HepG2 (cell line): ENCODE measurements around the gene MS4A10. TPM values are rescaled to one million over a fixed set of nuclear protein-coding genes. Genes with fewer than 3 reads are reported as not detected.

Experiments used
- CHD4 ChIP-seq: fragments of 200-600 bp; sonication (generic); IDR thresholded peaks from 2 replicates; pipeline ENCODE4 v1.7.0; 2017; ENCODE audit warnings: mild to moderate bottlenecking, low read length, borderline replicate concordance
- KAT7 ChIP-seq: IDR thresholded peaks from 2 replicates; pipeline ENCODE4 v1.6.1; 2018; ENCODE audit warnings: borderline replicate concordance, missing compliant biosample characterization
- ZBTB3 ChIP-seq: sonication (generic); formaldehyde crosslinking; IDR thresholded peaks from 2 replicates; pipeline ENCODE4 v1.4.0; 2020; ENCODE audit warnings: low read depth, mild to moderate bottlenecking, moderate library complexity, missing genetic modification reagents, borderline replicate concordance
- ZC3H13 ChIP-seq: sonication (generic); formaldehyde crosslinking; IDR thresholded peaks from 2 replicates; pipeline ENCODE4 v1.8.1; 2023; ENCODE audit warnings: mild to moderate bottlenecking, missing genetic modification reagents, moderate library complexity
- ZNF772 ChIP-seq: sonication (generic); formaldehyde crosslinking; IDR thresholded peaks from 2 replicates; pipeline ENCODE4 v1.5.0; 2020; ENCODE audit warnings: mild to moderate bottlenecking, missing genetic modification reagents
- ZNF775 ChIP-seq: sonication (generic); formaldehyde crosslinking; IDR thresholded peaks from 2 replicates; pipeline ENCODE4 v1.4.0; 2020; ENCODE audit warnings: missing genetic modification reagents, mild to moderate bottlenecking, moderate library complexity, borderline replicate concordance
- polyA plus RNA-seq, 8 experiments: library from polyadenylated mRNA; depleted of rRNA in 3 of 8; stranded (reverse) in 7 of 8; unstranded in 1 of 8; fragments of >200 nt; fragmentation: Illumina TruSeq in 4 of 8; extraction: Trizol in 4 of 8; gene quantifications; 2 replicates each; pipeline versions ENCODE4 v1.2.1 to v1.2.3, GENCODE V29; 2011 to 2016; ENCODE audit warnings: low read depth in 4 of 8, missing spikeins in 1 of 8, mixed read lengths in 1 of 8; ENCODE audit not compliant: insufficient read depth in 1 of 8
- total RNA-seq, 5 experiments: library from RNA; depleted of rRNA; stranded (reverse); fragments of >200 nt; fragmentation: Illumina TruSeq; extraction: Trizol; gene quantifications; 2 replicates each; pipeline ENCODE4 v1.2.3, GENCODE V29; 2016; ENCODE audit warnings: low read depth in 1 of 5
- TF ChIP-seq, protein P1 (sequence below): IDR thresholded peaks from 2 replicates; pipeline ENCODE4 v1.6.1; 2016; ENCODE audit warnings: low read depth, missing genetic modification reagents, missing compliant biosample characterization
- TF ChIP-seq, protein P2 (sequence below): sonication (generic); formaldehyde crosslinking; IDR thresholded peaks from 2 replicates; pipeline ENCODE4 v1.9.0; 2022; ENCODE audit warnings: missing genetic modification reagents, mild to moderate bottlenecking, borderline replicate concordance
- TF ChIP-seq, protein P3 (sequence below): sonication (generic); formaldehyde crosslinking; IDR thresholded peaks from 2 replicates; pipeline ENCODE4 v1.5.1; 2020; ENCODE audit warnings: mild to moderate bottlenecking, missing genetic modification reagents, moderate library complexity

The MS4A10 gene
- total and polyA plus RNA-seq, 2 of the 13 experiments (the other 11 are each of a cell fraction or from before 2014, with no cell fraction given): not detected

DNA sequence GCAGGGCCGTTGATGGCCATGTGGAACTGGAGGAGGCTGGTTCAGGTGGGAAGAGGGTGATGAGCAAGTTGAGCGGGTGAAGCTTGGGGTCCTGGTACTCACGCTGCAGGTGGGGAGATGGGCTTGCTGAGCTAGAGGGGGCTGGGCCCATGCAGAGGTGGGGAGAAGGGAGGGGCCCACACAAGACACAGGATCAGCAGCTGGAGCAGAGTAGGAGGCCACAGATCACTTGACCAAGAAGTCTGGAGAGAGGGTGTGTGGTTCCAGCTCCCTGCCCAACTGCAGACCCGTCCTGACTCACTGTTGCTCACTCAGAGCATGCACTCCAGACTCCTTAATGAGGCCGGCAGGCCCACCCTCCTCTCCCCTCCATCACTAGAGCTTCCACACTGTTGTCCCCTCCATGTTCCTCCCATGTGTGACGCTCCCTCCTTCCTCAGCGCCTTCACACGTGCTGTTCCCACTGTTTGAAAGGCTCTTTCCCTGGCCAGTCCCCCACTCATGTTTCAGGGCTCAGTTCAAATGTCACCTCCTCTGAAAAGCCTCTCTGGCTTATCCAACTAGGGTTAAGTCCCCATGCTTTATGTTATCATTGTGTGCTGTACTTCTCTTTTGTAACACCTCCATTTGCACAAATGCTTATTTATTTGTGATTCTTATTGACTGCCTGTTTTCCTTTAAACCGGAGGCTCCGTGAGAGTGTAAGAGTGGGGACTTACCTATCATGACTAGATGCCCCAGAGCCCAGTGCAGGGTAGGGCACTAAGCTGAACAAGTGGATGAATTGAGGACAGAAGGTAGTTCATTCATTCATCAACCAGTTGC lies 59.1 kb downstream of the MS4A10 start (continued):
- 0 out of 2 replicates have a peak, but pooled peaks have one; percentile 11 for TF ChIP-seq ZNF775 (CRISPR knock-in tag)
- TF ChIP-seq, protein P1, sequence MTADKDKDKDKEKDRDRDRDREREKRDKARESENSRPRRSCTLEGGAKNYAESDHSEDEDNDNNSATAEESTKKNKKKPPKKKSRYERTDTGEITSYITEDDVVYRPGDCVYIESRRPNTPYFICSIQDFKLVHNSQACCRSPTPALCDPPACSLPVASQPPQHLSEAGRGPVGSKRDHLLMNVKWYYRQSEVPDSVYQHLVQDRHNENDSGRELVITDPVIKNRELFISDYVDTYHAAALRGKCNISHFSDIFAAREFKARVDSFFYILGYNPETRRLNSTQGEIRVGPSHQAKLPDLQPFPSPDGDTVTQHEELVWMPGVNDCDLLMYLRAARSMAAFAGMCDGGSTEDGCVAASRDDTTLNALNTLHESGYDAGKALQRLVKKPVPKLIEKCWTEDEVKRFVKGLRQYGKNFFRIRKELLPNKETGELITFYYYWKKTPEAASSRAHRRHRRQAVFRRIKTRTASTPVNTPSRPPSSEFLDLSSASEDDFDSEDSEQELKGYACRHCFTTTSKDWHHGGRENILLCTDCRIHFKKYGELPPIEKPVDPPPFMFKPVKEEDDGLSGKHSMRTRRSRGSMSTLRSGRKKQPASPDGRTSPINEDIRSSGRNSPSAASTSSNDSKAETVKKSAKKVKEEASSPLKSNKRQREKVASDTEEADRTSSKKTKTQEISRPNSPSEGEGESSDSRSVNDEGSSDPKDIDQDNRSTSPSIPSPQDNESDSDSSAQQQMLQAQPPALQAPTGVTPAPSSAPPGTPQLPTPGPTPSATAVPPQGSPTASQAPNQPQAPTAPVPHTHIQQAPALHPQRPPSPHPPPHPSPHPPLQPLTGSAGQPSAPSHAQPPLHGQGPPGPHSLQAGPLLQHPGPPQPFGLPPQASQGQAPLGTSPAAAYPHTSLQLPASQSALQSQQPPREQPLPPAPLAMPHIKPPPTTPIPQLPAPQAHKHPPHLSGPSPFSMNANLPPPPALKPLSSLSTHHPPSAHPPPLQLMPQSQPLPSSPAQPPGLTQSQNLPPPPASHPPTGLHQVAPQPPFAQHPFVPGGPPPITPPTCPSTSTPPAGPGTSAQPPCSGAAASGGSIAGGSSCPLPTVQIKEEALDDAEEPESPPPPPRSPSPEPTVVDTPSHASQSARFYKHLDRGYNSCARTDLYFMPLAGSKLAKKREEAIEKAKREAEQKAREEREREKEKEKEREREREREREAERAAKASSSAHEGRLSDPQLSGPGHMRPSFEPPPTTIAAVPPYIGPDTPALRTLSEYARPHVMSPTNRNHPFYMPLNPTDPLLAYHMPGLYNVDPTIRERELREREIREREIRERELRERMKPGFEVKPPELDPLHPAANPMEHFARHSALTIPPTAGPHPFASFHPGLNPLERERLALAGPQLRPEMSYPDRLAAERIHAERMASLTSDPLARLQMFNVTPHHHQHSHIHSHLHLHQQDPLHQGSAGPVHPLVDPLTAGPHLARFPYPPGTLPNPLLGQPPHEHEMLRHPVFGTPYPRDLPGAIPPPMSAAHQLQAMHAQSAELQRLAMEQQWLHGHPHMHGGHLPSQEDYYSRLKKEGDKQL (CRISPR knock-in tag): no peak
- TF ChIP-seq KAT7: 0 out of 2 replicates have a peak, but pooled peaks have one; percentile 3
- TF ChIP-seq ZNF772 (CRISPR knock-in tag): 0 out of 2 replicates have a peak, but pooled peaks have one; percentile 20
- TF ChIP-seq ZBTB3: 0 out of 2 replicates have a peak, but pooled peaks have one; percentile 57
- TF ChIP-seq, protein P2, sequence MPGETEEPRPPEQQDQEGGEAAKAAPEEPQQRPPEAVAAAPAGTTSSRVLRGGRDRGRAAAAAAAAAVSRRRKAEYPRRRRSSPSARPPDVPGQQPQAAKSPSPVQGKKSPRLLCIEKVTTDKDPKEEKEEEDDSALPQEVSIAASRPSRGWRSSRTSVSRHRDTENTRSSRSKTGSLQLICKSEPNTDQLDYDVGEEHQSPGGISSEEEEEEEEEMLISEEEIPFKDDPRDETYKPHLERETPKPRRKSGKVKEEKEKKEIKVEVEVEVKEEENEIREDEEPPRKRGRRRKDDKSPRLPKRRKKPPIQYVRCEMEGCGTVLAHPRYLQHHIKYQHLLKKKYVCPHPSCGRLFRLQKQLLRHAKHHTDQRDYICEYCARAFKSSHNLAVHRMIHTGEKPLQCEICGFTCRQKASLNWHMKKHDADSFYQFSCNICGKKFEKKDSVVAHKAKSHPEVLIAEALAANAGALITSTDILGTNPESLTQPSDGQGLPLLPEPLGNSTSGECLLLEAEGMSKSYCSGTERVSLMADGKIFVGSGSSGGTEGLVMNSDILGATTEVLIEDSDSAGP: 0 out of 2 replicates have a peak, but pooled peaks have one; percentile 19
- TF ChIP-seq, protein P3, sequence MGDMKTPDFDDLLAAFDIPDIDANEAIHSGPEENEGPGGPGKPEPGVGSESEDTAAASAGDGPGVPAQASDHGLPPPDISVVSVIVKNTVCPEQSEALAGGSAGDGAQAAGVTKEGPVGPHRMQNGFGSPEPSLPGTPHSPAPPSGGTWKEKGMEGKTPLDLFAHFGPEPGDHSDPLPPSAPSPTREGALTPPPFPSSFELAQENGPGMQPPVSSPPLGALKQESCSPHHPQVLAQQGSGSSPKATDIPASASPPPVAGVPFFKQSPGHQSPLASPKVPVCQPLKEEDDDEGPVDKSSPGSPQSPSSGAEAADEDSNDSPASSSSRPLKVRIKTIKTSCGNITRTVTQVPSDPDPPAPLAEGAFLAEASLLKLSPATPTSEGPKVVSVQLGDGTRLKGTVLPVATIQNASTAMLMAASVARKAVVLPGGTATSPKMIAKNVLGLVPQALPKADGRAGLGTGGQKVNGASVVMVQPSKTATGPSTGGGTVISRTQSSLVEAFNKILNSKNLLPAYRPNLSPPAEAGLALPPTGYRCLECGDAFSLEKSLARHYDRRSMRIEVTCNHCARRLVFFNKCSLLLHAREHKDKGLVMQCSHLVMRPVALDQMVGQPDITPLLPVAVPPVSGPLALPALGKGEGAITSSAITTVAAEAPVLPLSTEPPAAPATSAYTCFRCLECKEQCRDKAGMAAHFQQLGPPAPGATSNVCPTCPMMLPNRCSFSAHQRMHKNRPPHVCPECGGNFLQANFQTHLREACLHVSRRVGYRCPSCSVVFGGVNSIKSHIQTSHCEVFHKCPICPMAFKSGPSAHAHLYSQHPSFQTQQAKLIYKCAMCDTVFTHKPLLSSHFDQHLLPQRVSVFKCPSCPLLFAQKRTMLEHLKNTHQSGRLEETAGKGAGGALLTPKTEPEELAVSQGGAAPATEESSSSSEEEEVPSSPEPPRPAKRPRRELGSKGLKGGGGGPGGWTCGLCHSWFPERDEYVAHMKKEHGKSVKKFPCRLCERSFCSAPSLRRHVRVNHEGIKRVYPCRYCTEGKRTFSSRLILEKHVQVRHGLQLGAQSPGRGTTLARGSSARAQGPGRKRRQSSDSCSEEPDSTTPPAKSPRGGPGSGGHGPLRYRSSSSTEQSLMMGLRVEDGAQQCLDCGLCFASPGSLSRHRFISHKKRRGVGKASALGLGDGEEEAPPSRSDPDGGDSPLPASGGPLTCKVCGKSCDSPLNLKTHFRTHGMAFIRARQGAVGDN (CRISPR knock-in tag): peak; percentile 50
- TF ChIP-seq ZC3H13 (CRISPR knock-in tag): no peak
- peak; percentile 52; the same call in 1 of the 2 replicates for TF ChIP-seq CHD4
- TF ChIP-seq, all 625 proteins: peak for 14
